ENCODE measurements around the gene PCSK6.

- TF ChIP-seq SP1 (IDR thresholded peaks at IDR 0.05; ENCODE audit: low read depth, low read length), result no peak
- TF ChIP-seq EGR1 (IDR thresholded peaks at IDR 0.05; ENCODE audit: borderline replicate concordance, low read depth, low read length), result no peak
- no peak for TF ChIP-seq CTCF (IDR thresholded peaks at IDR 0.05; ENCODE audit: control extremely low read depth in 1 of 3, insufficient read depth in 1 of 3, low read depth in 1 of 3, low read length in 3 of 3)
These were observed 165.5 kb downstream of the PCSK6 start for GRCh38 chr15:101323793-101324523.

Measured in H1 (cell line).